Measurements from ENCODE around the gene HERC2. TPM values are rescaled to one million over a fixed set of nuclear protein-coding genes. Genes with fewer than 3 reads are reported as not detected.

HERC2 gene
- total and polyA plus RNA-seq, 2 of the 8 experiments (the other 6 are each of a cell fraction or from before 2014, with no cell fraction given) = 83.0 to 88.7 TPM

DNA sequence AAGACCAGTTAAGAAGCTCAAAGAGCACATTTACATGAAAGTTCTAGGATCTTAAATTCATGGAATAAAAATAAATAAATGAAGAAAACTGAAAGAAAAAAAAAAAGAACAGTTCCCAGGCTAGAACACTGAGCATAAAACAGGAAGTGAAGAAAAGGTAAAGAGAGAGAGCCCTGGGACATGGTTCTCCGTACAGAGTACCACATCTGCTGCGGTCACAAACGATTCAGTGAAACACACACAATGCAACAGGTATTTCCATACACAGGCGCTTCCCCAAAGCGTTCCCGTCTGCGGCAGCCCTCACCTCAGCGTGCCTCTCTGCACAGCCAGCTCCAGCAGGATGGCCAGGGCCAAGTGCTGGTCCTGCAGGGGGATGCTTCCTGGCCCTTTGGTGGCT lies 49.4 kb downstream of the HERC2 start (continued):
- TF ChIP-seq PHF8 (conservative IDR thresholded peaks at IDR 0.05; ENCODE audit: low read depth, low read length) = no peak
- TF ChIP-seq SIX5 (IDR thresholded peaks at IDR 0.05; ENCODE audit: low read depth, low read length) = no peak
- no peak for TF ChIP-seq FOSL1 (IDR thresholded peaks at IDR 0.05; ENCODE audit: insufficient read depth, low read depth, low read length)
- TF ChIP-seq CREB1 (IDR thresholded peaks at IDR 0.05) = no peak
- TF ChIP-seq GABPA (IDR thresholded peaks at IDR 0.05; ENCODE audit: borderline replicate concordance, insufficient read depth, low read length) = no peak
- no peak for TF ChIP-seq TCF12 (IDR thresholded peaks at IDR 0.05; ENCODE audit: low read depth, low read length)
- no peak for TF ChIP-seq TAF7 (optimal IDR thresholded peaks at IDR 0.05; ENCODE audit: borderline replicate concordance, low read depth, low read length)
